Activated CD4-positive, CD25-positive, alpha-beta regulatory T cell treated with anti-CD3 and anti-CD28 coated beads, Interleukin-2, amount 50 U/mL, for 16 hours (primary cell): ENCODE results near the gene TOX3.

Experiments used
- DNase-seq: peaks from one replicate; pipeline ENCODE4 v3.0.0-alpha.2; 2020; ENCODE audit warnings: low read depth, low spot score

Gene TOX3

DNA sequence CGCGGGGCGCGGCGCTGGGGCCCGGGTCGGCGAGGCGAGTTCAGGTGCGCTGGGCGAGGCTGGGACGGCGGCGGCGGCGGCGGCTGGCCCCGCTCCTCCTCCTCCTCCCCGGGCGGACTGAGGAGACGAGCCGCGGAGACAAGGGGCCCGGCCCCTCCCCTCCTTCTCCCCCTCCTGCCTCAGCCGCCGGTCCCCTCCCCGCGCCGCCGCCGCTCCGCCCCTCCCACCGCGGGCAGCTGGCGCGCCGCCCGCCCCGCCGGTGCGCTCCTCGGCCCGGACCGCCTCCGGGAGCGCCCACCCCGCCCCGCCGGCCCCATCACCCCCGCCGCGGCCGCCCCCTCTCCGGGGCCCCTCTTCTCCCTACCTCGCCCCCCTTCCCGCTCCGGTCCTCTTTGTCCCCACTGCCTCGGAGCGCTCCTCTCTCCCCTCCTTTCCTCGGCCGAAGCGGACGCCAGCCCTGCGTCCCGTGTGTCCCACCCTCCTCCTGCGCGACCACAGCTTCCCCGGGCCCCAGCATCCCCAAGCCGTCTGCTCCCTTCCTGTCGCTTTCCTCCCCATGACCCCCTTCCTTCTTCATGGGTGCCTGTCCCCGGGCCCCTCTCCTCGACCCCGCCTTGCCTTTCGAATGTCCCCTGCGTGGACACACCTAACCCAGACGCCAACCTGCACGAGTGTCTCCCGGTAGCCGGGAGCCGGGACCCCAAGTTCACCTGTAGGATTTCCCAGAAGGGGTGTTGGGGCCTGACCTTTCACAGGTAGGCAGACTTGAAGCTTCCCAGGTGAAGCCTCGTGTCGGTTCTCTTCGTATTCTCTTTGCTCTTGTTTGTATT is at the start of gene TOX3:
Gene TOX3 (minus strand): TSS at position 140 of the 830 bp plus-strand sequence. CDS start 420 bp downstream, outside the sequence.
- no peak for DNase-seq

DNA sequence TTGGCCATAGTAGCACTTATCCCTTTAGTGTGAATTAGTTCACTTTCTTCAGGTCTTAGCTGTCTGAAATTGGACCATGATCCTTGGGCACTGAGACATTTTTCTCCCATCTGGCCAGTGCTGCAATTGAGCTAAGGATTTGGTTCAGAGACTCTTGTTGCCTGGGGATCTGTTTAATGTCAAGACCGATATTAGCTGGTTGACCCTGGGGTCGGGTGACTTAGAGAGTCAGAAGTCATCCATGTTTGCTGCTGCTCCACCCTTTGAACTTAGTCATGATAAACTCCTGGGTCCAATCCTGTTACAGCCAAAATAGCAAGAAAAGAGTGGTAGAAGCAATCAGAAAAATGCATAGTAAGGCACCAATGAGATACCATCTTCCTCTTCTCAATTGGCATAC is 45.8 kb upstream of the TOX3 start:
- no peak for DNase-seq

DNA sequence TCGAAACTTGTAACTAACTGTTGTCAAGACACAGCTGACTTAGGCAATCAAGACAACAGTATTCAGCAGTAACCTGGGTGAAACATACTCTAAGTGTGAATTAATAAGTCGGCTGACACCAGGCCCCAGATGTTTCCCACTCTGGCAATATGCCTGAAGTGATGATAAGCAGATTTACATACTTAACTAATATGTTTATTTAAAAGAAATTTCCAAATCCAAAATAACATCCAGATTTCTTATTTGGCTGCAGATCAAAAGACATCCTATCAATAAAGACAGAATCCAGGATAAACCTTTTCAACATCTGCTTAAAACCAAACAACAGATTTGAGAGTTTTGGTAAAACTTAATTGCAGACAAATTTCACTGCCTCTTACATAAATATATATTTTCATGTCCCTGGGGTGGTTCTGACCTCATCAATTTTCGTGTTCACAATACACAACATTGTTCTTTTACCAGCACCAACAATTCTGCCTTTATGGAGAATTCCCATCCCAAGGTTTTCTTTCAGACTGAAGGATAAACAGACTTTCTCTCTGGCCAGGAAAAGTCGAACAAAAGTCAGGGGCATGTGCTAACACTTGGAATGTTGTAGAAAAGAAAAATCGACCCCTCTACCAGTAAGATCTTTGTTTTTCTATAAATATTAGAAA is 45.1 kb upstream of the TOX3 start:
- no peak for DNase-seq

DNA sequence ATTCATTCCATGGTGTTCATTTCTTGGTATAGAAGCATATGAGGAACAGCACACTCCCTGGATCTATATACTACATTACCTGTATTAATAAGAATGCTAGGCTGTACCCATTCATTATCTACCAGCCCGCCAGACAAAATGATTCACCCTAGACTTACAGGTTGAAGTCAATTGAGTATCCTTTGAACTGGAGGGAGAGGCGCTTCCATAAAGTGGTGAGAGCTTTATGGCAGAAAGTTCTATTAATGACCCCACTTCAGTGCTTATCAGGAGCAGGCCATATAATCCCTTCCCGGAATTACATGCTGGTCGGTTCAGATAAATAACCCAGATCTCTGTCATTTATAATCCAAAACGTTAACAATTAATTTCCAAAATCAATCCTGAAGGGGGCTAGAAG is 44.5 kb upstream of the TOX3 start:
- no peak for DNase-seq

DNA sequence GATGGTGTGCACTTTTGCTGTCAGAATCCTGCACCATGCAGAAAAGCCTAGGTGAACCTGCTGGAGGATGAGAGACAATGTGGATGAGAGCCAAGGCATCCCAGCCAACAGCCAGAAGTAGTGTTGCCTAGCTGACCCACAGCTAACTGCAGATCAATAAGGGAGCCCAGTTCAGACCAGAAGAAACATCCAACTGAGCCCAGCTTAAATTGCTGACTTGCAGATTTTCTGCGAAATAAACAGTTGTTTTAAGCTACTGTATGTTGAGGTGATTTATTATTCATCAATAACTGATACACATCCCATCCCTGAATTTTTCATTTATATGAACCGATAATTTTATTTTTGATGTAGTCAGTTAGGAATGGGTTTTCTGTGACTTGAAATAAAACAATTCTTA is 39.2 kb upstream of the TOX3 start:
- DNase-seq, result no peak

DNA sequence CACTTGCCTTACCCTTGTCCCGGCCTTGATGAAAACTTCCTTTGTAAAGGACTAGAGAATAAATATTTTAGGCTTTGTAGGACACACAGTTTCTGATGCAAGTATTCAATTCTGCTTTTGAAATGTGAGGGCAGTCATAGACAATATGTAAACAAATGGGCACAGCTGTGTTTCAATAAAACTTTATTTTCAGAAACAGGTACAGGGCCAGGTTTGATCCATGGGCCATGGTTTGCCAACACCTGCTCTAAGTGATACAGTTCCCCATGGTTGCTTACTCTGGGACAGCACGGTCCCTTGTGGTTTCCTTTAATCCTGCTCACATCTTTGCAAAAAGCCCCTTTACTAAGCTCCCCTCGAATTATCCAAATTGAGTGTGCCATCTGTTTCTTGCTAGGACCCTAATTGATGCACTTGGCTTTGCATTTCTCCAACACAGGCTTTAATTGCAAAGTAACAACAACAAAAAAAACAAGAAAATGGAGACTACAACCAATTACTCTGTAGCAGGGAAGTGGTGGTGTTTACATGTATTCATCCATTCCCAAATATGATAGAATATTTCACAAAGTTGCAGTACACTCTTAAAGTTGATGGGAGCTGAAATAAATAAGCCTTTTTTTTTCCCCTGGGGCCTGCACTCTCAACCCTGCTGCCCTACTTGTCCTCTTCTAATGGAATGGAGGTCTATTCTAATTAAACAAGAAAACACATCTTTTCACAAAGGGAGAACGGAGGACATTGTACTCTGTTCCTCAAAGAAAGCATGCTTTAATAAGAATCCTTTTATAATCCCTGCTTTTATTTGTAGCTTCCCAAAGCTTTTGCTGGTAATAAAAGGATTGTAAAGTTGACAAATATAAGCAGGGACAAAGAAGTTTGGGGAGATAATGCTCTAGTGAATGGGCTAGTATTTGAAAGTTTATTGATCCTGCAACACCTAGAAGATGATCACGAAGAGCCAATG is 37.7 kb upstream of the TOX3 start:
- no peak for DNase-seq

DNA sequence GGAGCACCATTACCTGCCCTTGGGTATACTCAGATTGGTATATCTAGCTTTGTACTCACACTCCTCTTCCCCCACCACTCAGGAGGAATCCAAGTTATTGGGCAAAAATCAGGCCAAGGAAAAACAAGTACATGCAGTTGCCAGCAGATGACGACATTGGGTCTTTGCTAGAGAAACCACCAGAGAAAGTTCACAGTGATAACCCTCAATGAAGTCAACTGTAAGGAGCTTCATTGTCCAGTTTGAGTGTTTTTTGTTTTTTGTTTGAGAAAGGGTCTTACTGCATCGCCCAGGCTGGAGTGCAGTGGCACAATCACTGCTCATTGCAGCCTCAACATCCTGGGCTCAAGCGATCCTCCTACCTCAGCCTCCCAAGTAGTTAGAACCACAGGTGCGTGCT is 34.6 kb upstream of the TOX3 start:
- no peak for DNase-seq

DNA sequence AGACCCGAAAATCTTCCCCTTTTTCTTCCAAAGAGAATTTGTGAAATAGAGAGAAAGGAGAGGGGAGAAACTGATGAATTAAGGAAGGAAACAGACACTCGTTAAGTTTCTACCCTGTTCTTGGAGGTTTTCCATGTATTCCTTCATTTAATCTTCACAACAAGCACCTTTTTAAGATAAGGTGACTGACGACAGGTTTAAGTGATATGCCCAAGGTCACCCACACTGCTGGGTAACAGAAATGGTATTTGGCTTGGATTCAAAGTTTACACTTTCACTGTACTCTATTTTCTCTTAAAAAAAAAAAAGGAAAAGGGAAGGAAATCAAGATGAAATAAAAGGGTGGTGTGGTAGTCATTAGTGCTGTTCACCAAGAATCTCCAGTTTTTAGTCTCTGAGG is 33.5 kb upstream of the TOX3 start:
- no peak for DNase-seq

DNA sequence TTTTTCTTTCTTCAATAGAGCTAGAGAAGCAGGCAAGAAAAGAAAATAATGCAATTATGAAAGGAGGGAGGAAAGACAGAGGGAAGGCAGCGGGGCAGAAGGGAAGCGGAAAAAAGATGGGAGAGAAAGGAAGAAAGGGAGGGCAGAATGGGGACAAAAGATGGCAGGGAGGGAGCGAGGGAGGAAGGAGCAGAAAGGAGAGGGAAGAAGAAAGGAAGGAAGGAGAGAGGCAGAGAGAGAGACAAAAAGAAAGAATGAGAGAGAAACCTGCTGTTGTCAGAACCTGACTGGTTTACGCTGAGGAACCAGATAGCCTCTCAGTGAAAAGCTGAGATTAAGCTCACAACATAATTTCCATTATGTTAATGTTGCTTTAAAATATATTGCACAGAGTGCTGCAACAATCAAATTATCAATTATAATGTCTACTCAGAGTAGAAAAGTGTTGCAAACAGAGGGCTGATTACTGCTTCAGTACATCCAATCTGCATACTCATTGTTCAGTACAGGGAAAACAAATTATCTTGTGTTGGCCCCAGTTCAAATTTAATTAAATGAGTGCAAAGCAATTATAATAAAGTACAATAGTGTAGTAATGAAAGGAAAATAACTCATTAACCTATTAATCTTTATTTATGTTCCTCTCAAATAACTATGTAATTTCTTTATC is 32.0 kb upstream of the TOX3 start:
- no peak for DNase-seq

DNA sequence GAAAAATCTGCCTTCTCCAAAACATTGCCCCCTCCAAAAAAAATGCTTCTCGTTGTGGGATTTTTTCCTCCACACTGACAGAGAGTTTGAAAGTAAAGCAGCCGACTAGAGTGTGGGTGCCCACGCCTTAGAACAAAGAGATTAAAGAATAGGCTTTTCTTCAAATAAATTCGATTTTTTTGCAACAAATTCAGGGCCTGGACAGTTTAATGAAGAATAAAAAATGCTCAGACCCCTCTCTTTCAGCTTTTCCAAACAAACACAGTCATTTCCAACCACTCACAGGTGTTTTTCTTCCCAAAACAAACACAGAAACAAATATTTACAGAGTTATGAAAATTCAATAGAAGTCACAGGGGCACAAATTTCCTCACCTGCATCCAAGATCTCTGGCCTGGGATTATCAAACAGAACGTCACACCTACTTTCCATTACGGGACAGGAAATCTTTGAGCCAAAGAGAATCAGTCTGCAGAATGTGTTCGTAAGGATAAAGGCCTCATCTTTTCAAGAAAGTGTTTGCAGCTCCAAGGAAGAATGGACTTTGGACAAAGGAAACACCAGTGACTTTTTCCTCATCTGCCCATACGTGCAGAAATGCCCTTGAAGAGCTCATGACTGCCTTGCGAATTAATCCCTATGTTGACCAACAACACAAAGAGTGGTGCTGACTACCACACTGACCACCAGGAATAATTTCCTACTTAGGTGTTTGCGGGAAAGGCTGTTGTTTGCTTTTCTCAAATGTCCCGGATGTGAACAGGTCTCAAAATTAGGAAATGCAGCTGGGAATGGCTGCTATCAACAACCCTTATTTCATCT is 31.3 kb upstream of the TOX3 start:
- DNase-seq, result no peak

DNA sequence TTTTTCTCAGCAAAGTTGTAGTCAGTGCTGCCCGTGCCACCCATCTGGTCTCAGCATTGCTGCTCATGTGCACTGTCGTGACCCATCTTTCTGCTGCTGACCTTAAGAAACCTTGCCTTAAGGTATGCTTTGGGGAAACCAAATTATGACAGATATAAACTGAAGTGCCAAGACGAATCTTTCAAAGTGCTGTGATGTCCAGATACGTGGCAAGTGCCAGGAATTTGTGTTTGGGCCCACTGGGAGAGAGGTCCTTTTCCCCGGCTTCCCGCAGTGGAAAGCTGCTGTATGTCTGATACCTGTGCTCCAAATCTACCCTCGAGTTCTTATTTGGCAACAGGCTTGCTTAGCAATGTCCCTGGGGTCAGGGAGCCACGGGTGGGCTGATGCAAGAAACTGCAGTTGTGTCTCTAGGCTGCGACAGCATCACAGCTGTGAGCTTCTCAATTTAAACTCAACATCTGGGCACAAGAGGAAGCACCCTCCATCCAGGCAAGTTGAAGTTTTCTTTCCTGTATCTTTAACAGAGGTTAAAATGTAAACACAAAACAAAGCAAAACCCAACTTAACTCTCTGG is 30.3 kb upstream of the TOX3 start:
- no peak for DNase-seq

DNA sequence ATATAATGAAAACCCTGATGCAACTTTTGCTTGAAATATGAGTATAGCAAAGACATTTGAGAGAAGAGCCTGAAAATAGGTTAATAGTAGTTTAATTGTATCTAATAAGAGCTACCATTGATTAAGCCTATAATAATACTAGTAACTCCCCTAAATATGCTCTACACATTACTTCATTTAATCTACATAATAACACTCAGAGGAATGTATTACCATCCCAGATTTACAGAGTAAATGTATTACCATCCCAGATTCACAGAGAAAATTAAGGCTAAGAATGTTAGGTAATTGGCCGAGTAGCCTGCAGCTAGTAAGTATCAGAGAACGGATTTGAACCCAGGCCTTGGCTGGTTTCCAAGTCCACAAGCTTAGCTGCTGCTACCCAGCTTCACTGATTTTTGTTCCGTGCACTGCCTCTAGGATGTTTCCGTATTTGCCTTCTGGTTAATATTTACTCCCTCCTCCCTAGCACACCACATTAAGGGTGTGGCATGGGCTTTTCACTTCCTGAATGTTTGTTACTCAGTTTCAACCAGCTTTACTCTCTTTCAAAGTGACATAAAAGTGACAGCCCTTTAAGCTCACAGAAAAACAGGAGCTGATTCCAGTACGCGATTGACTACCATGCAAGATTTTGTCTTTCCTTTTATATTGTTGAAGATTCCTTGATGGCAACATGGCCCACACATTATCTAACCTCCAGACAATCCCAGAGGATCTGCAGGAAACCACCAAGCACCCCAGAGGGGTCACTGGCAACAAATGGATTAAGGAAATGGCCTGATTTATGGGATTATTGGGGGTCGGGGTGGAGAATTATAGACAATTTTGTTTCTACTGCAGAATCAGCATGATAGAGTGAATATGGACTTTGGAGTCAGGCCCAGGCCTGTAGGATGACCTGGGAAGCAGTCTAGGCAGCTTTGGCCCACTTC is 26.7 kb upstream of the TOX3 start:
- no peak for DNase-seq

DNA sequence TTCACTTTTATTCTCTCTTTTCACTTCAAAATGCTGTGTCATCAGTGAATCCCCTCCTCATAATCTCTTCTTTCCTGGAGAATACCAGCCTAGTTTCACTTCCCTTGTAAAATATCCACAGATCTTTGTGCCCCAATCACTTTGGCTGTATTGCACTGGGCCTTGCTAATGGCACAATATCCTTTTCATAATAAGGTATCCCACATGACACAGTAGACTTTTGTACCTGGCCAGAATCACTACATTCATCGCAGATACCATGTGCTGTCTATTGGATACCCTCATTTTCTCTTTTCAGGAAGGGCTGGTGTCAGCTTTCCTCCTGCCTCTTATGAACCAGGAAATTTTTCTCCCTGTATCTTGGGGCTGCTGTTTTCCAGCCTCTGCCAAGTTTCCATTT is 25.7 kb upstream of the TOX3 start:
- no peak for DNase-seq

DNA sequence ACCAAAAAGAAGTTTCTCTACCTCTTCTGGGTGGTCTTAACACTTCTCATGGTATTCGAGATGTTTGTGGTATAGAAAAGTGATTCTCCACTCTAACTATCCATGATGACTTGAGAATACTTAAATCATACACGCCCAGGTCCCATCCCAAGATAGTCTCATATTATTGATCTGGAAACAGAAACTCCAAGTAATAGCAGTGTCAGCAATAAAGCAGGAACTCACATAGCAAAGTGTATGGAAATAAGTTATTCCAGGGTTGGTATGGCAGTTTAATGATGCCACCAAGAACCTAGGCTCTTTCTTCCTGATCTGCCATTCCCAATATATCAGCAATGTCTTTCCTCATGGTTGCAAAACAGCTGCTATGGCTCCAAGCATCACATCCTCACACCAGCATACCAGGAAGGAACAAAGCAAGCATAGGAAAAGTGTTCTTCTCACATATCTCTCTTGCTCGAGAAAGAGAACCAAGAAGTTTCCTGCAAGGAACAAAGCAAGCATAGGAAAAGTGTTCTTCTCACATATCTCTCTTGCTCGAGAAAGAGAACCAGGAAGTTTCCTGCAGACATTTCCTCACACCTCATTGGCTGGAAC is 23.6 kb upstream of the TOX3 start:
- no peak for DNase-seq

DNA sequence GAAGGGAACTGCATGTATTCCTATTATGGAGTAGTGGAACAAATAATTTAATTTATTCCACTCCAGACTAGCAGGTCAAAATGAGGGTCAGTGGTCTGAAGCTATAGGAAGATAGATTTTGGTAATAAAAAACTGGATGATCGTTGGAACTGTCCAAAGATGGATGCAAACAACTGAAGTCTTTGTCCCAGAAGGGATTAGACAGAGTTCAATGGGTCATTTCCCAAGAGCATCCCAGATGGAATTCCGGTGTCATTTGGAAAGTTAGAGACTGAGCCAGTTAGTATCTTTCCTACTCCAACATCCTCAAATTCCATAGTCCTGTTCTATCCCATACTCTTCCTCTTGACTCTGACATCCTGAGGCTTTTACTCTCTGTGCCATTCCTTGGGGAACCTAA is 22.8 kb upstream of the TOX3 start:
- DNase-seq, result no peak

DNA sequence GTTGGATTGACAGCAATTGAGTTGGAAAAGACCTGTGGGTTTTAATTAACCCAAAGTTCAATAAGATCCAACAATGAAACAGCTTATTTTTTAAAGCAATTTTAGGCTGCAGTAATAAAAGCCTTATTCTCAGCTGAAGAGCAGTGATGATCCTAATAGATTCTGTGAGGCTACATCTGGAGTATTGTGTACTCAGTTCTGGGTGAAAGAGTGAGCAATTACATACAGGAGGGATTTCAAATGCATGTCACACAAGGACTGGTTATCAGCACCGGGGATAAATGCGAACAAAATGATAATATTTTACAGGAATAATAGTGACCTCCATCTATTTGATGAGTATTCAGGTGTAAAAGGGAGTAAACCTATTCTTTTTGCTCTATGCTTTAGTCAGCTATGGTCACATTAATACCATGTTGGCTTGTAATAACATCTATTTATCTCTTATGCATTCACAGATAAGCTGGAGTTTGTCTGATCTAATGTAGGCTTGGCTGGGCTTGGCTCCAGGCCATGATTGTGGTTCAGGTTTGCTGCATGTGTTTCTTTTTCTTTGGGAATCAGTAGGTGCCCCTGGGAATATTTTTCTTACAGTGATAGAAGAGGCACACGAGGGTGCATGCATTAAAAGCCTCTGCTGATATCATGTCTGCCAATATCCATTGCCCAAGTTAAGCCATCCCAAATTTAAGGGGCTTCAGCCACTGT is 22.2 kb upstream of the TOX3 start:
- no peak for DNase-seq

DNA sequence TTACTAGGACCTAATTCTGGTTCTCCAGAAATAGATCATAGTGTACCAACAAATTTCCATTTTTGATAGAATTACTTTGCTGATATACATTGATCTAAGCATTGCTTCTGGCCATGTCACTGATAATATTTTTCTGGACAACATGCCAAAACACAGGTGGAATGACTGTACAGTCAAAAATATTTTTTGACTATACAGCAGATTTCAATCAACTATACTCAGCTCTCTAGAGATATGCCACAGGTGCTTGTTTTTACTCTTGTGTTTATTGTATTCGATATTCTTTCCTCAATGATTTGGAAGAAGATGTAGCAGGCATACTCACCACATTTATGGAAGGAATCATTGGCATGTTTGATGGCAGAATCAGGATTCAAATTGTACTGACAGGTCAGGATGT is 21.6 kb upstream of the TOX3 start:
- DNase-seq, result no peak

DNA sequence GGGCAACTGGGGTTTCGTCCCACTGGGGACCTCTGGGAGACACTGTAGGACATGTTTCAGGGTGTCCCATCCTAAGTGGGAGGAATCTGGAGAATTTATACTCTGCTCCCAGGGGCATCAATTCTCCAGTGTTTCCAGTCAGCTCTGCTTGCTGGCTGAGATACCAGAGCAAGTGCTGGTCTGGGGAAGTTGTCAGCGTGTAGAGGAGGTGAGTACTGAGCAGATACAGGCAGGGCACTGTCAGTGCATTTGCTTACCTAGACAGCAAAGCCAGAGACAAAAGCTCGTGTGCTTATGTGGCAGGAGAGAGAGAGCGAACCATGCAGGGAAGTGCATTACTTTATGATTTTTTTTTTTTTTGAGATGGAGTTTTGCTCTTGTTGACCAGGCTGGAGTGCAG is 20.2 kb upstream of the TOX3 start:
- no peak for DNase-seq
